Upper lobe of left lung (tissue), 6 donors: ENCODE results near the gene QDPR. TPM values are rescaled to one million over a fixed set of nuclear protein-coding genes. Genes with fewer than 3 reads are reported as not detected.

Experiments
- ATAC-seq, 2 donors: fragments of 200-7000 bp; cut with Tn5 transposase; one replicate each; pipeline ENCODE4 v1.9.1; 2022; ENCODE audit warnings: mild to moderate bottlenecking in 2 of 2, moderate library complexity in 2 of 2; ENCODE audit not compliant: low FRiP score in 2 of 2
- DNase-seq, 2 donors: peaks; one replicate each; pipeline ENCODE4 v3.0.0-alpha.2; 2019 to 2020
- H3K27ac ChIP-seq, 4 donors: fragments of 200-600 bp; sonication (generic); one replicate each; pipeline ENCODE4 v1.5.1; 2016 to 2019
- H3K27me3 ChIP-seq, 4 donors: fragments of 200-600 bp; sonication (generic); one replicate each; pipeline ENCODE4 v1.5.1; 2017 to 2019
- H3K36me3 ChIP-seq, 4 donors: fragments of 200-600 bp; sonication (generic); one replicate each; pipeline ENCODE4 v1.5.1; 2016 to 2019
- H3K4me1 ChIP-seq, 4 donors: fragments of 200-600 bp; sonication (generic); one replicate each; pipeline ENCODE4 v1.5.1; 2018 to 2019
- H3K4me3 ChIP-seq, 4 donors: fragments of 200-600 bp; sonication (generic); one replicate each; pipeline ENCODE4 v1.5.1; 2017 to 2019; ENCODE audit warnings: mild to moderate bottlenecking in 2 of 4, moderate library complexity in 1 of 4
- H3K9me3 ChIP-seq, 4 donors: fragments of 200-600 bp; sonication (generic); one replicate each; pipeline ENCODE4 v1.5.1; 2018 to 2019
- CTCF ChIP-seq, 6 experiments: fragments of 450-650 bp in 4 of 6; fragments of 200-600 bp in 2 of 6; sonication (generic) in 2 of 6; IDR thresholded peaks; one replicate each; pipeline ENCODE4 v1.5.1; 2016 to 2019; ENCODE audit warnings: antibody characterized with exemption in 6 of 6
- EP300 ChIP-seq, 4 donors: sonication (generic); formaldehyde crosslinking; IDR thresholded peaks; one replicate each; pipeline ENCODE4 v1.5.1; 2017; ENCODE audit warnings: antibody characterized with exemption in 4 of 4, control low read depth in 2 of 4
- POLR2A ChIP-seq, 4 donors: fragments of 450-650 bp; IDR thresholded peaks; one replicate each; pipeline ENCODE4 v1.5.1; 2016 to 2017; ENCODE audit warnings: antibody characterized with exemption in 4 of 4, mild to moderate bottlenecking in 2 of 4
- POLR2AphosphoS5 ChIP-seq, 2 donors: sonication (generic); formaldehyde crosslinking; IDR thresholded peaks; one replicate each; pipeline ENCODE4 v1.5.1; 2017; ENCODE audit warnings: antibody characterized with exemption in 2 of 2
- WGBS, 2 donors: methylation state at CpG; one replicate each; pipeline ENCODE4 v1.1.5; 2017 to 2018; 5-methylcytosine and 5-hydroxymethylcytosine counted together
- total RNA-seq, 6 donors: library from RNA; depleted of rRNA in 4 of 6; stranded (reverse); fragments of >200 nt in 4 of 6; gene quantifications; one replicate each; pipeline versions ENCODE4 v1.1.0 to v1.2.1, GENCODE V29; 2016 to 2021
- donor health status: DM: no; HTN: no; CAD: no; lungs with moderate emphysema.
- donor health status: DM: no; HTN: yes; CAD: no; lungs with severe emphysema.

QDPR gene
- total RNA-seq, 6 donors from 2014 or later, result 16.3 to 48.4 (median 22.7) TPM

- ATAC-seq (no peak), DNase-seq (no peak)
- WGBS, 2 donors, result 97 to 98% methylated on average over 2 of the region's 2 CpGs
- no peaks in the 10 kb centered on the region for H3K27me3 ChIP-seq
- H3K4me3 ChIP-seq, result no peak overlapping the region
- TF ChIP-seq EP300 (IDR thresholded peaks at IDR 0.05) (no peak), CTCF (IDR thresholded peaks at IDR 0.05) (no peak), POLR2A (IDR thresholded peaks at IDR 0.05) (no peak)
- no peak overlapping the region for H3K27ac ChIP-seq
- no peaks in the 10 kb centered on the region for H3K9me3 ChIP-seq
- H3K36me3 ChIP-seq, result peaks cover 0 to 14% (median 5%) of the 10 kb centered on the region in 4 donors
- H3K4me1 ChIP-seq, result no peaks in the 10 kb centered on the region
Observed at GRCh38 chr4:17480955-17481354, 30.9 kb downstream of the QDPR start.

- H3K27ac ChIP-seq, result no peak overlapping the region
- ATAC-seq (no peak), DNase-seq (no peak)
- no peaks in the 10 kb centered on the region for H3K27me3 ChIP-seq
- 79 to 88% methylated on average over 7 of the region's 7 CpGs for WGBS, 2 donors
- no peak overlapping the region for H3K4me3 ChIP-seq
- H3K4me1 ChIP-seq, result no peaks in the 10 kb centered on the region
- no peak for TF ChIP-seq POLR2AphosphoS5 (IDR thresholded peaks at IDR 0.05)
- H3K9me3 ChIP-seq, result no peaks in the 10 kb centered on the region
- H3K36me3 ChIP-seq, result peaks cover 0 to 13% (median under 1%) of the 10 kb centered on the region in 4 donors
Observed at GRCh38 chr4:17480210-17480927, 31.5 kb downstream of the QDPR start.

GRCh38 chr4:17477774-17478472 lies 34.0 kb downstream of the QDPR start:
- WGBS, 2 donors, result 87 to 93% methylated on average over 9 of the region's 9 CpGs

GRCh38 chr4:17476853-17477252 lies 35.0 kb downstream of the QDPR start:
- no peak overlapping the region for H3K4me3 ChIP-seq
- H3K4me1 ChIP-seq, result no peaks in the 10 kb centered on the region
- no peaks in the 10 kb centered on the region for H3K27me3 ChIP-seq
- H3K27ac ChIP-seq, result no peak overlapping the region
- no peaks in the 10 kb centered on the region for H3K36me3 ChIP-seq
- no peak for DNase-seq
- 64 to 74% methylated on average over 3 of the region's 3 CpGs for WGBS, 2 donors
- ATAC-seq, result no peak
- TF ChIP-seq POLR2A (IDR thresholded peaks at IDR 0.05) (no peak), POLR2AphosphoS5 (IDR thresholded peaks at IDR 0.05) (no peak), EP300 (IDR thresholded peaks at IDR 0.05) (no peak), CTCF (IDR thresholded peaks at IDR 0.05) (no peak)
- H3K9me3 ChIP-seq, result no peaks in the 10 kb centered on the region

More at GRCh38 chr4:17477774-17478472, 34.0 kb downstream of the QDPR start:
- ATAC-seq (no peak), DNase-seq (no peak)
- Histone ChIP-seq H3K4me3 (no peak overlapping the region), H3K36me3 (peaks cover 0 to 1% (median 0%) of the 10 kb centered on the region in 4 donors), H3K27me3 (no peaks in the 10 kb centered on the region), H3K4me1 (no peaks in the 10 kb centered on the region), H3K9me3 (no peaks in the 10 kb centered on the region), H3K27ac (no peak overlapping the region)
- TF ChIP-seq POLR2A (IDR thresholded peaks at IDR 0.05), result no peak
- TF ChIP-seq POLR2AphosphoS5 (IDR thresholded peaks at IDR 0.05), result no peak
- TF ChIP-seq CTCF (IDR thresholded peaks at IDR 0.05), result no peak
- no peak for TF ChIP-seq EP300 (IDR thresholded peaks at IDR 0.05)

- no peak overlapping the region for H3K27ac ChIP-seq
- H3K36me3 ChIP-seq, result no peaks in the 10 kb centered on the region
- H3K4me1 ChIP-seq, result no peaks in the 10 kb centered on the region
- ATAC-seq (no peak), DNase-seq (no peak)
- H3K27me3 ChIP-seq, result no peaks in the 10 kb centered on the region
- H3K9me3 ChIP-seq, result no peaks in the 10 kb centered on the region
- TF ChIP-seq CTCF (IDR thresholded peaks at IDR 0.05) (no peak), EP300 (IDR thresholded peaks at IDR 0.05) (no peak), POLR2A (IDR thresholded peaks at IDR 0.05) (no peak), POLR2AphosphoS5 (IDR thresholded peaks at IDR 0.05) (no peak)
- no peak overlapping the region for H3K4me3 ChIP-seq
Observed at GRCh38 chr4:17475481-17475880, 36.4 kb downstream of the QDPR start.
